H9 (cell line): ENCODE results near the gene MCEMP1. TPM values are rescaled to one million over a fixed set of nuclear protein-coding genes. Genes with fewer than 3 reads are reported as not detected.

Experiments
- DNase-seq: peaks from one replicate; pipeline ENCODE4 v3.0.0-alpha.2; 2017
- H2AFZ ChIP-seq: one replicate; pipeline ENCODE4 v1.6.1; 2013; ENCODE audit warnings: mild to moderate bottlenecking, low read length, control low read depth, moderate library complexity
- H2AK5ac ChIP-seq: 2 replicates; pipeline ENCODE4 v1.6.1; 2013; ENCODE audit warnings: low read length, control low read depth, mixed read lengths; ENCODE audit not compliant: insufficient read length
- H2BK120ac ChIP-seq: one replicate; pipeline ENCODE4 v1.6.1; 2013; ENCODE audit warnings: low read depth, mild to moderate bottlenecking, low read length, control low read depth, inconsistent platforms; ENCODE audit not compliant: poor library complexity, severe bottlenecking
- H2BK12ac ChIP-seq: 2 replicates; pipeline ENCODE4 v1.6.1; 2013; ENCODE audit warnings: low read length, control low read depth, mixed read lengths, low read depth; ENCODE audit not compliant: insufficient read length
- H2BK15ac ChIP-seq: 2 replicates; pipeline ENCODE4 v1.6.1; 2013; ENCODE audit warnings: low read depth, low read length, control low read depth
- H2BK20ac ChIP-seq: one replicate; pipeline ENCODE4 v1.6.1; 2013; ENCODE audit warnings: low read depth, mild to moderate bottlenecking, low read length, control low read depth, inconsistent platforms; ENCODE audit not compliant: poor library complexity, severe bottlenecking
- H2BK5ac ChIP-seq: 2 replicates; pipeline ENCODE4 v1.6.1; 2013; ENCODE audit warnings: low read length, control low read depth, mixed read lengths; ENCODE audit not compliant: insufficient read length
- H3K14ac ChIP-seq: 2 replicates; pipeline ENCODE4 v1.6.1; 2013; ENCODE audit warnings: low read length, control low read depth; ENCODE audit not compliant: insufficient read depth
- H3K18ac ChIP-seq: 2 replicates; pipeline ENCODE4 v1.6.1; 2013; ENCODE audit warnings: low read depth, mild to moderate bottlenecking, mixed read lengths, low read length, control low read depth; ENCODE audit not compliant: insufficient read length
- H3K23ac ChIP-seq: 2 replicates; pipeline ENCODE4 v1.6.1; 2013; ENCODE audit warnings: low read length, control low read depth, mixed read lengths, low read depth; ENCODE audit not compliant: insufficient read length
- H3K23me2 ChIP-seq: 2 replicates; pipeline ENCODE4 v1.6.1; 2013; ENCODE audit warnings: low read depth, mild to moderate bottlenecking, mixed read lengths, low read length, control low read depth; ENCODE audit not compliant: insufficient read length, poor library complexity, severe bottlenecking
- H3K27ac ChIP-seq: 2 replicates; pipeline ENCODE4 v1.5.1; 2013; ENCODE audit warnings: low read length, control low read depth, mixed read lengths, low read depth; ENCODE audit not compliant: insufficient read length
- H3K27me3 ChIP-seq: 2 replicates; pipeline ENCODE4 v1.6.1; 2013; ENCODE audit warnings: low read length, control low read depth, inconsistent platforms; ENCODE audit not compliant: insufficient read depth
- H3K4ac ChIP-seq: 2 replicates; pipeline ENCODE4 v1.6.1; 2013; ENCODE audit warnings: low read depth, mild to moderate bottlenecking, control low read depth, inconsistent platforms, low read length, moderate library complexity
- H3K4me1 ChIP-seq: 2 replicates; pipeline ENCODE4 v1.6.1; 2013; ENCODE audit warnings: low read length, control low read depth, inconsistent platforms; ENCODE audit not compliant: insufficient read depth
- H3K4me2 ChIP-seq: 2 replicates; pipeline ENCODE4 v1.6.1; 2013; ENCODE audit warnings: low read length, control low read depth, mixed read lengths; ENCODE audit not compliant: insufficient read length, insufficient read depth
- H3K56ac ChIP-seq: 2 replicates; pipeline ENCODE4 v1.6.1; 2013; ENCODE audit warnings: low read depth, mild to moderate bottlenecking, mixed read lengths, low read length, control low read depth; ENCODE audit not compliant: insufficient read length
- H3K79me1 ChIP-seq: 2 replicates; pipeline ENCODE4 v1.6.1; 2013; ENCODE audit warnings: low read depth, mild to moderate bottlenecking, moderate library complexity, low read length, control low read depth, inconsistent platforms; ENCODE audit not compliant: insufficient read depth, poor library complexity, severe bottlenecking
- H3K79me2 ChIP-seq: 2 replicates; pipeline ENCODE4 v1.6.1; 2013; ENCODE audit warnings: low read length, control low read depth, inconsistent platforms; ENCODE audit not compliant: insufficient read depth
- H3K9ac ChIP-seq: 2 replicates; pipeline ENCODE4 v1.6.1; 2013; ENCODE audit warnings: low read length, control low read depth, mixed read lengths; ENCODE audit not compliant: insufficient read length; ENCODE audit errors: extremely low read depth
- H3K9me3 ChIP-seq: one replicate; pipeline ENCODE4 v1.6.1; 2013; ENCODE audit warnings: low read depth, low read length, inconsistent platforms; ENCODE audit not compliant: control insufficient read depth
- H3T11ph ChIP-seq: one replicate; pipeline ENCODE4 v1.6.1; 2013; ENCODE audit warnings: mild to moderate bottlenecking, low read length, control low read depth, inconsistent platforms
- H4K20me1 ChIP-seq: one replicate; pipeline ENCODE4 v1.6.1; 2013; ENCODE audit not compliant: control insufficient read depth, insufficient read length, insufficient read depth
- H4K5ac ChIP-seq: 2 replicates; pipeline ENCODE4 v1.6.1; 2013; ENCODE audit warnings: low read depth, mild to moderate bottlenecking, mixed read lengths, low read length, control low read depth; ENCODE audit not compliant: insufficient read length
- H4K8ac ChIP-seq: replicated peaks from 2 replicates; pipeline ENCODE4 v1.6.1; 2013; ENCODE audit warnings: low read length, control low read depth, mixed read lengths, low read depth; ENCODE audit not compliant: insufficient read length
- H4K91ac ChIP-seq: 2 replicates; pipeline ENCODE4 v1.6.1; 2013; ENCODE audit warnings: low read depth, mild to moderate bottlenecking, moderate library complexity, mixed read lengths, low read length, control low read depth; ENCODE audit not compliant: insufficient read length
- H3K27ac Mint-ChIP-seq, 3 experiments: 2 replicates in 2 of 3; 3 replicates in 1 of 3; pipeline ENCODE4 v1.8.0; 2020 to 2021; ENCODE audit warnings: mixed read lengths in 3 of 3, mild to moderate bottlenecking in 1 of 3, moderate library complexity in 1 of 3
- H3K27me3 Mint-ChIP-seq: 2 replicates; pipeline ENCODE4 v1.8.0; 2021; ENCODE audit warnings: low read depth, mild to moderate bottlenecking, moderate library complexity, mixed read lengths
- H3K36me3 Mint-ChIP-seq, 3 experiments: 2 replicates in 2 of 3; 3 replicates in 1 of 3; pipeline ENCODE4 v1.8.0; 2020 to 2021; ENCODE audit warnings: low read depth in 3 of 3, mixed read lengths in 3 of 3; ENCODE audit not compliant: insufficient read depth in 1 of 3
- H3K4me1 Mint-ChIP-seq, 2 experiments: 2 replicates each; pipeline ENCODE4 v1.8.0; 2020; ENCODE audit warnings: mixed read lengths in 2 of 2
- H3K4me3 Mint-ChIP-seq, 2 experiments: 2 replicates in 1 of 2; 3 replicates in 1 of 2; pipeline ENCODE4 v1.8.0; 2020 to 2021; ENCODE audit warnings: mild to moderate bottlenecking in 2 of 2, mixed read lengths in 2 of 2, moderate library complexity in 1 of 2
- H3K9me3 Mint-ChIP-seq, 2 experiments: 2 replicates in 1 of 2; 3 replicates in 1 of 2; pipeline ENCODE4 v1.8.0; 2020; ENCODE audit warnings: mild to moderate bottlenecking in 2 of 2, mixed read lengths in 2 of 2, moderate library complexity in 1 of 2
- WGBS: extraction: QIAGEN DNeasy Blood & Tissue Kit; methylation state at CpG from one replicate; pipeline ENCODE4 v1.1.7; 2013; ENCODE audit warnings: missing lambda C conversion rate, low lambda C conversion rate, mixed read lengths; ENCODE audit not compliant: insufficient read length; ENCODE audit errors: extremely low coverage; 5-methylcytosine and 5-hydroxymethylcytosine counted together
- total RNA-seq: library from RNA; stranded (reverse); gene quantifications from 2 replicates; pipeline ENCODE4 v1.2.1, GENCODE V29; 2021
- TF ChIP-seq, protein P1 (sequence below): fragments of 200-600 bp; sonication (generic); conservative IDR thresholded peaks from 3 replicates; pipeline ENCODE4 v1.8.0; 2021; ENCODE audit warnings: antibody characterized with exemption, mild to moderate bottlenecking

MCEMP1 gene
- total RNA-seq, 1 experiment from 2014 or later: not detected

DNA sequence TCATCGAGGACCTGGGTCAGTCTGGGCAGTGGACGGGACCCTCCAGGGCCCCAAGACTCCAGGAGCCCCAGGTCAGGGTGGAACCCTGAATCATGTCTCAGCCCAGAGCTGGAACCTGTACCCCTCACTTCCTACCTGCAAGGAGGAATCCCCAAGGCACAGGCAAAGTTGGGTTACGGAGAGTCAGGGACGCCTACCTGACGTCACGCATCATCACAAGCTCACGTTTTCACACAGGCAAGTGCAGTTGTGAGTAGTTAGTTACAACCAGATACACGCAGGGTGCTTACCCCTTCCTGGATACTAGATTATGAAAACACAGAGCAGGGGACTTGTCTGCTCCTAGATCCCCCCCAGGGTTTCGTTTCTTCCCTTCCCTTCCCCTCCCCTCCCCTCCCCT is 6.1 kb upstream of the MCEMP1 start:
- Histone ChIP-seq H2BK12ac (no peak overlapping the region), H4K5ac (no peak overlapping the region), H3K18ac (no peak overlapping the region), H2AFZ (no peak overlapping the region), H2BK120ac (no peak overlapping the region), H2AK5ac (no peak overlapping the region), H3K14ac (no peak overlapping the region), H3T11ph (no peak overlapping the region), H3K79me2 (no peaks in the 10 kb centered on the region), H3K27ac (no peak overlapping the region), H3K56ac (no peak overlapping the region), H4K91ac (no peak overlapping the region), H3K4me1 (no peaks in the 10 kb centered on the region), H3K4ac (no peak overlapping the region), H2BK15ac (no peak overlapping the region), H3K79me1 (no peaks in the 10 kb centered on the region), H3K27me3 (peaks cover 2% of the 10 kb centered on the region; the same call in 1 of the 2 replicates), H2BK20ac (no peak overlapping the region), H4K20me1 (no peaks in the 10 kb centered on the region), H3K23me2 (peaks cover 6% of the 10 kb centered on the region), H3K23ac (no peak overlapping the region), H2BK5ac (no peak overlapping the region), H3K9ac (no peak overlapping the region), H3K4me2 (peak overlapping the region; percentile 57), H3K9me3 (no peaks in the 10 kb centered on the region), H4K8ac (no peak overlapping the region)
- Mint-ChIP-seq H3K9me3 (peaks cover 0 to 7% of the 10 kb centered on the region in 2 experiments; a peak in 2 of 5 replicates), H3K4me1 (peaks cover 0 to 12% of the 10 kb centered on the region in 2 experiments; a peak in 3 of 4 replicates), H3K27me3 (peaks cover 87% of the 10 kb centered on the region), H3K4me3 (peak overlapping the region; percentile 77 to 93), H3K36me3 (no peaks in the 10 kb centered on the region; a peak in 1 of 7 replicates), H3K27ac (no peak overlapping the region; a peak in 1 of 7 replicates)
- DNase-seq: no peak
- TF ChIP-seq, protein P1, sequence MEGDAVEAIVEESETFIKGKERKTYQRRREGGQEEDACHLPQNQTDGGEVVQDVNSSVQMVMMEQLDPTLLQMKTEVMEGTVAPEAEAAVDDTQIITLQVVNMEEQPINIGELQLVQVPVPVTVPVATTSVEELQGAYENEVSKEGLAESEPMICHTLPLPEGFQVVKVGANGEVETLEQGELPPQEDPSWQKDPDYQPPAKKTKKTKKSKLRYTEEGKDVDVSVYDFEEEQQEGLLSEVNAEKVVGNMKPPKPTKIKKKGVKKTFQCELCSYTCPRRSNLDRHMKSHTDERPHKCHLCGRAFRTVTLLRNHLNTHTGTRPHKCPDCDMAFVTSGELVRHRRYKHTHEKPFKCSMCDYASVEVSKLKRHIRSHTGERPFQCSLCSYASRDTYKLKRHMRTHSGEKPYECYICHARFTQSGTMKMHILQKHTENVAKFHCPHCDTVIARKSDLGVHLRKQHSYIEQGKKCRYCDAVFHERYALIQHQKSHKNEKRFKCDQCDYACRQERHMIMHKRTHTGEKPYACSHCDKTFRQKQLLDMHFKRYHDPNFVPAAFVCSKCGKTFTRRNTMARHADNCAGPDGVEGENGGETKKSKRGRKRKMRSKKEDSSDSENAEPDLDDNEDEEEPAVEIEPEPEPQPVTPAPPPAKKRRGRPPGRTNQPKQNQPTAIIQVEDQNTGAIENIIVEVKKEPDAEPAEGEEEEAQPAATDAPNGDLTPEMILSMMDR: no peak
- WGBS: no CpG with 5 or more reads among the region's 9 CpGs
